ENCODE data around the gene CCNH.

CCNH gene

GRCh38 chr5:87392170-87392569 lies 20.6 kb downstream of the CCNH start:
- DNase-seq (ENCODE audit: low read depth, low spot score) = no peak
- Histone ChIP-seq H3K4me1 (ENCODE audit: control insufficient read depth, insufficient read depth, low read length) (no peaks in the 10 kb centered on the region), H3K27ac (ENCODE audit: low read length) (no peak overlapping the region), H3K9me3 (ENCODE audit: control insufficient read depth, insufficient read depth, low read length) (no peaks in the 10 kb centered on the region), H3K27me3 (ENCODE audit: control insufficient read depth, insufficient read depth, low read length) (no peaks in the 10 kb centered on the region), H3K36me3 (ENCODE audit: control insufficient read depth, insufficient read depth, low read length) (peaks cover 4% of the 10 kb centered on the region; the same call in 1 of the 2 replicates), H3K4me3 (ENCODE audit: low read length) (no peak overlapping the region)
- WGBS (ENCODE audit: insufficient coverage, insufficient read length) = no CpG with 5 or more reads among the region's 1 CpG

DNA sequence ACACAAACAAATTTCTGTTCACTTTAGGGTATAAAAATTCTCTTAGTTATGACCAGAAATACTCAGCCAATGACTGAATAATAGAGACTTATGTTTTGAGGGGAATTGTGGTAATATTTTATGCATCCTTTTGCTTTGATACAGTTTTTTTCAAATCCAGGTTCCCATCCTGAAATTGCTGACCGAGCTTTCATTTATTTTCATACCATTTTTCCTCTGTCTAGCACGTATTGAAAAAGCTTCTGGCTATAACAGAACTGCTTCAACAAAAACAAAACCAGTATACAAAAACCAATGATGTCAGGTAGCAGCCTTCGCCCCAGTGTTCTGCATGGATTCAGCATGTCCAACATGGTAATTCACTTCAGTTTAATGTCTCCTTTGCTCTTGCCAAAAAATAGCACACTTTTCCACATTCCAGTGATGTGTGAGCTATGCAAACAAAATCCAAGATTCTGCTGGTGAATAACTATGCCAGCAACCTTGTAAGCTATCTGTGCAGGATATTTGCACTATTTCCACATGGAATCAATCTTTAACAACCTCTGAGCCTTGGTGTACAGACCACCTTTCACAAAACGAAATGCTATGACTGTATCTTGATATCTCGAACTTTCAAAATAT lies 22.0 kb downstream of the CCNH start:
- Histone ChIP-seq H3K4me3 (ENCODE audit: low read length) (no peak overlapping the region), H3K36me3 (ENCODE audit: control insufficient read depth, insufficient read depth, low read length) (peaks cover 4% of the 10 kb centered on the region; the same call in 1 of the 2 replicates), H3K9me3 (ENCODE audit: control insufficient read depth, insufficient read depth, low read length) (no peaks in the 10 kb centered on the region), H3K27ac (ENCODE audit: low read length) (no peak overlapping the region), H3K27me3 (ENCODE audit: control insufficient read depth, insufficient read depth, low read length) (no peaks in the 10 kb centered on the region), H3K4me1 (ENCODE audit: control insufficient read depth, insufficient read depth, low read length) (no peaks in the 10 kb centered on the region)
- no CpG with 5 or more reads among the region's 5 CpGs for WGBS (ENCODE audit: insufficient coverage, insufficient read length)
- DNase-seq (ENCODE audit: low read depth, low spot score) = no peak

DNA sequence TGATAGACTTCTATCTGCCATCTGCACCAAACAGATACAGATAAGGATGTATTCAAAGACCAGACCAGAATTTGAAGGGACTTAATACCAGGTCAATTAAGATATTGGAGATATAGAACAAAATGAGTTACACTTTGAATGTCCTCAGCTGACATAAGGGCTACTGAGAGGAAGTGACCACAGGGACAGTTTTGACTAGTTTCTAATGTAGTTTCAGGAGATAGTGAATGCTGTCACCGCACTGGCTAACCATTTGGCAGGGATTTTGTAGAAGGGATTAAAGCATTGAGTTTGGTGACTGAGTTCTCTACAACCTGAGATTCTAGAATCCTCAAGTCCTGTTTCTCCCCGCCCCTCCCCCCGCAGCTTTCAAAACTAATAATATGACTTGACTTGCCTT lies 22.7 kb downstream of the CCNH start:
- Histone ChIP-seq H3K9me3 (ENCODE audit: control insufficient read depth, insufficient read depth, low read length) (no peaks in the 10 kb centered on the region), H3K27me3 (ENCODE audit: control insufficient read depth, insufficient read depth, low read length) (no peaks in the 10 kb centered on the region), H3K4me1 (ENCODE audit: control insufficient read depth, insufficient read depth, low read length) (no peaks in the 10 kb centered on the region), H3K36me3 (ENCODE audit: control insufficient read depth, insufficient read depth, low read length) (peaks cover 4% of the 10 kb centered on the region; the same call in 1 of the 2 replicates), H3K27ac (ENCODE audit: low read length) (no peak overlapping the region), H3K4me3 (ENCODE audit: low read length) (no peak overlapping the region)
- no CpG with 5 or more reads among the region's 3 CpGs for WGBS (ENCODE audit: insufficient coverage, insufficient read length)
- no peak for DNase-seq (ENCODE audit: low read depth, low spot score)

GRCh38 chr5:87389296-87390034 lies 23.3 kb downstream of the CCNH start:
- Histone ChIP-seq H3K9me3 (ENCODE audit: control insufficient read depth, insufficient read depth, low read length) (no peaks in the 10 kb centered on the region), H3K27ac (ENCODE audit: low read length) (no peak overlapping the region), H3K4me1 (ENCODE audit: control insufficient read depth, insufficient read depth, low read length) (no peaks in the 10 kb centered on the region), H3K27me3 (ENCODE audit: control insufficient read depth, insufficient read depth, low read length) (no peaks in the 10 kb centered on the region), H3K4me3 (ENCODE audit: low read length) (no peak overlapping the region), H3K36me3 (ENCODE audit: control insufficient read depth, insufficient read depth, low read length) (peaks cover 4% of the 10 kb centered on the region; the same call in 1 of the 2 replicates)
- WGBS (ENCODE audit: insufficient coverage, insufficient read length) = no CpG with 5 or more reads among the region's 14 CpGs
- DNase-seq (ENCODE audit: low read depth, low spot score) = no peak

DNA sequence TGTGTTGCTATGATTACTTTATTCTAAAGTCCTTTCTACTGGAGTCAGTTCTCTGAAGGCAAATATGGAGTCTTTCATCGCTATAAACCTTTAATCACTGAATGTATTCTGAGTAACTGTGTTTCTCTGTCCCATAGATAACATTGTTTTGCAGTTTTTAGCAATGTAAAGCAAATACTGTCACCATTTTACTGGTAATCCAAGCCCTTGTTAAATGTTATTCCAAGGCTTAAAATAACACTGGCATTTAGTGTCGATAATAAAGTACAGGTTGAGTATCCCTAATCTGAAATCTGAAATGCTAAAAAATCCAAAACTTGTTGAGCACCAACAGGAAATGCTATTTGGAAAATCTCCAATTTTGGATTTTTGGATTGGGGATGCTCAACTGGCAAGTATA lies 24.6 kb downstream of the CCNH start:
- no peaks in the 10 kb centered on the region for H3K9me3 ChIP-seq (ENCODE audit: control insufficient read depth, insufficient read depth, low read length)
- no peak overlapping the region for H3K27ac ChIP-seq (ENCODE audit: low read length)
- no peak for DNase-seq (ENCODE audit: low read depth, low spot score)
- H3K4me3 ChIP-seq (ENCODE audit: low read length) = no peak overlapping the region
- no peaks in the 10 kb centered on the region for H3K27me3 ChIP-seq (ENCODE audit: control insufficient read depth, insufficient read depth, low read length)
- no CpG with 5 or more reads among the region's 2 CpGs for WGBS (ENCODE audit: insufficient coverage, insufficient read length)
- no peaks in the 10 kb centered on the region for H3K4me1 ChIP-seq (ENCODE audit: control insufficient read depth, insufficient read depth, low read length)
- peaks cover 4% of the 10 kb centered on the region; the same call in 1 of the 2 replicates for H3K36me3 ChIP-seq (ENCODE audit: control insufficient read depth, insufficient read depth, low read length)

DNA sequence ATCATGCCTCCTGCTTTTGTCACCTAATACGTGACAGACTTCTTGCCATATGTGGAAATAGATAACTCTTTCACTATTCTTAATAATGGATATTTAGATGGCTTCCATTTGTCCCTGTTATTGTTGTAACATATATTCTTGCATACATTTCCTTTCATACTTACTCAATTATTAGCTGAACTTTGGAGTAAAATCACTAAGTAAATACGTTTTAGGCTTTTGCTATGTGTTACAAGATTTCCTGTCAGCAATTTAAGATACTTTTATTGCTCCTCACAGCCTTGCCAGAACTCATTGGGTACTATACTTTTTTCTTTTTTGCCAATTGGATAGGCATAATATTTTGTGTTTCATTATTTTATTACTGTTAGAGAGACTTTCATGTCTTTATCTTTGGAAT lies 26.9 kb downstream of the CCNH start:
- DNase-seq (ENCODE audit: low read depth, low spot score) = no peak
- no peaks in the 10 kb centered on the region for H3K9me3 ChIP-seq (ENCODE audit: control insufficient read depth, insufficient read depth, low read length)
- WGBS (ENCODE audit: insufficient coverage, insufficient read length) = no CpG with 5 or more reads among the region's 2 CpGs
- no peaks in the 10 kb centered on the region for H3K27me3 ChIP-seq (ENCODE audit: control insufficient read depth, insufficient read depth, low read length)
- H3K4me1 ChIP-seq (ENCODE audit: control insufficient read depth, insufficient read depth, low read length) = no peaks in the 10 kb centered on the region
- no peak overlapping the region for H3K4me3 ChIP-seq (ENCODE audit: low read length)
- H3K27ac ChIP-seq (ENCODE audit: low read length) = no peak overlapping the region
- H3K36me3 ChIP-seq (ENCODE audit: control insufficient read depth, insufficient read depth, low read length) = peaks cover 2% of the 10 kb centered on the region; the same call in 1 of the 2 replicates

DNA sequence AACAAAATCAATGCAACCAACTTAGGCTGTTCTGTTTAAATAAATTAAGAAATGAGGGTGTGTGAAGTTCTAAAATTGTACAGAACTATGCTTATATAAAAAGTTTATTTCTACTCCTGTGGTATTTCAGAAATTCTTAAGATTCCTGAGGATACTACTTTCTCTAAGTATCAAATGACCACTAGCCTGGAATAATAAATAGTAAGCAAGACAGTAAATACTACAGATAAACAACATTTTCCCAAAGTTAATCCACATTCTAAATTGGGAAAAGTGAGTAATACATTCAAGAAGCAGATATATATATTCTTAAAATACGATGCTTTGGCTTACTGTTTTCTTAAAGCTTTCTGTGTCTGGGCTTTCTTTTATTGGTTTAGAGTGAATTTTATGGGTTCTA lies 29.5 kb downstream of the CCNH start:
- Histone ChIP-seq H3K27me3 (ENCODE audit: control insufficient read depth, insufficient read depth, low read length) (no peaks in the 10 kb centered on the region), H3K4me3 (ENCODE audit: low read length) (no peak overlapping the region), H3K9me3 (ENCODE audit: control insufficient read depth, insufficient read depth, low read length) (no peaks in the 10 kb centered on the region), H3K4me1 (ENCODE audit: control insufficient read depth, insufficient read depth, low read length) (no peaks in the 10 kb centered on the region), H3K27ac (ENCODE audit: low read length) (no peak overlapping the region), H3K36me3 (ENCODE audit: control insufficient read depth, insufficient read depth, low read length) (no peaks in the 10 kb centered on the region; the same call in 1 of the 2 replicates)
- no CpG with 5 or more reads among the region's 1 CpG for WGBS (ENCODE audit: insufficient coverage, insufficient read length)
- DNase-seq (ENCODE audit: low read depth, low spot score) = no peak

GRCh38 chr5:87382224-87382623 lies 30.5 kb downstream of the CCNH start:
- Histone ChIP-seq H3K36me3 (ENCODE audit: control insufficient read depth, insufficient read depth, low read length) (no peaks in the 10 kb centered on the region; the same call in 1 of the 2 replicates), H3K9me3 (ENCODE audit: control insufficient read depth, insufficient read depth, low read length) (no peaks in the 10 kb centered on the region), H3K4me3 (ENCODE audit: low read length) (no peak overlapping the region), H3K27me3 (ENCODE audit: control insufficient read depth, insufficient read depth, low read length) (no peaks in the 10 kb centered on the region), H3K27ac (ENCODE audit: low read length) (no peak overlapping the region), H3K4me1 (ENCODE audit: control insufficient read depth, insufficient read depth, low read length) (no peaks in the 10 kb centered on the region)
- no CpG with 5 or more reads among the region's 1 CpG for WGBS (ENCODE audit: insufficient coverage, insufficient read length)
- DNase-seq (ENCODE audit: low read depth, low spot score) = no peak

DNA sequence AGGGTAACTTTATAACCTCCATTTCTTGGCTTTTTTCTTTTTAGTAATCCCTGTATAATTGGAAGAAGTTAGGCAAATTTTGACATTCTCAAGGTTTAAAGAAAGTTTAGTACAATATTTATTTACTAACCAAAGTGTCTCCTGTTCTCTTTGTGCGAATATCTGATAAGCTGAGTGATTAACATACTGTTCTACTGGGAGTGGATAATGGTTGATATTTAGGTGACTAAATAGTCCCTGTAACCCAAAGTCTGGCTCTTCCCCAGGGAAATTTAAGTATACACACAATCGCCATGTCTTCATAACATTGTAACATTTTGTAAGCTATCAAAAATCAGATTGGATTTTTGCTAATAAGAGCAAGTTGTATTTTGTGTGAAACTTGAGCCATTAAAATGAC lies 40.0 kb downstream of the CCNH start:
- H3K36me3 ChIP-seq (ENCODE audit: control insufficient read depth, insufficient read depth, low read length) = no peaks in the 10 kb centered on the region; the same call in 1 of the 2 replicates
- H3K27ac ChIP-seq (ENCODE audit: low read length) = no peak overlapping the region

DNA sequence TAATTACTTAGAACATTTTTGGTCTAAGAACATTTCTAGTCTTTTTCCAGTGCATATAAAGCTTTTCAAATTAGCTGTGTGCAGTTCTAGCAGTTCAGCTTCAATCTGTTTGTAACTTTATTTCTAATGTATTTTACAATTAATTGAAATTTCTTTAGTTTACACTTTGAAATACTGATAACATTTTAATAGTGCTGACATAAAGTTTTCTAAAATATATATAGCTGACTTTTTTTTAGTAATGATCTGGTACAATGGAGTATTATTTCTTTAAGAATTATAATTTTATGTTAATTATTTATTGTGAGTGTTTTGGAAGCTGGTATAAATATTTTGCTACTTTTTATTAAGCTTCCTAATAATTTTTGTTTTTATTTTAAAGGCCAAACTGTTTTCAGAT lies 43.3 kb downstream of the CCNH start:
- DNase-seq (ENCODE audit: low read depth, low spot score) = no peak
- H3K4me3 ChIP-seq (ENCODE audit: low read length) = no peak overlapping the region
- H3K36me3 ChIP-seq (ENCODE audit: control insufficient read depth, insufficient read depth, low read length) = no peaks in the 10 kb centered on the region
- H3K9me3 ChIP-seq (ENCODE audit: control insufficient read depth, insufficient read depth, low read length) = no peaks in the 10 kb centered on the region
- no peaks in the 10 kb centered on the region for H3K4me1 ChIP-seq (ENCODE audit: control insufficient read depth, insufficient read depth, low read length)
- no peaks in the 10 kb centered on the region for H3K27me3 ChIP-seq (ENCODE audit: control insufficient read depth, insufficient read depth, low read length)
- H3K27ac ChIP-seq (ENCODE audit: low read length) = no peak overlapping the region

More for the DNA sequence above, 40.0 kb downstream of the CCNH start:
- Histone ChIP-seq H3K9me3 (ENCODE audit: control insufficient read depth, insufficient read depth, low read length) (no peaks in the 10 kb centered on the region), H3K4me1 (ENCODE audit: control insufficient read depth, insufficient read depth, low read length) (no peaks in the 10 kb centered on the region), H3K27me3 (ENCODE audit: control insufficient read depth, insufficient read depth, low read length) (no peaks in the 10 kb centered on the region), H3K4me3 (ENCODE audit: low read length) (no peak overlapping the region)
- DNase-seq (ENCODE audit: low read depth, low spot score) = no peak
- no CpG with 5 or more reads among the region's 2 CpGs for WGBS (ENCODE audit: insufficient coverage, insufficient read length)

GRCh38 chr5:87368601-87369000 lies 44.1 kb downstream of the CCNH start:
- no peaks in the 10 kb centered on the region for H3K27me3 ChIP-seq (ENCODE audit: control insufficient read depth, insufficient read depth, low read length)
- H3K4me1 ChIP-seq (ENCODE audit: control insufficient read depth, insufficient read depth, low read length) = no peaks in the 10 kb centered on the region
- no peak overlapping the region for H3K27ac ChIP-seq (ENCODE audit: low read length)
- H3K9me3 ChIP-seq (ENCODE audit: control insufficient read depth, insufficient read depth, low read length) = no peaks in the 10 kb centered on the region
- no peaks in the 10 kb centered on the region for H3K36me3 ChIP-seq (ENCODE audit: control insufficient read depth, insufficient read depth, low read length)
- no peak for DNase-seq (ENCODE audit: low read depth, low spot score)
- WGBS (ENCODE audit: insufficient coverage, insufficient read length) = no CpG with 5 or more reads among the region's 3 CpGs
- no peak overlapping the region for H3K4me3 ChIP-seq (ENCODE audit: low read length)

Data from iPS DF 6.9 (cell line).